ENCODE data around the gene RGCC.
"Not testable (repeated sequence)": the region's sequence is repeated elsewhere in the genome, so short reads cannot be mapped to it uniquely, and the experiment has no call there.

Gene RGCC

GRCh38 chr13:41490371-41491015 lies 33.1 kb downstream of the RGCC start:
- no peak for DNase-seq (ENCODE audit: low spot score)

DNA sequence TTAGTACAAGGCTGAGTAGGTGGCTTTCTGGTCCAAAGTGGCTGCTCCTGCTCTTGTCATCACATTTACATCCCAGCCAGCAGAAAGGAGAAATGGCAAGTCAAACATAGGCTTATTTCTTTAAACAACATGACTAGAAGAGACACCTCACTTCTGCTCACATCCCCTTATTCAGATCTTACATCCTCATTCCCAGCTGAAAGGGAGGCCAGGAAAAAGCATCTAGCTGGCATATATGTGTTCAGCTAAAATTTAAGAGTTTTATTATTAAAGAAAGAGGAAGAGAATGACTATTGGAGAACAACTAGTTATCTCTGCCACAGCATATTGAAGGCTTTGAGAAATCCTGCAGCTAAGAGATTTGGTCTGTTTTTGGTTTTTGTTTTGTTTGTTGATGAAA lies 34.1 kb downstream of the RGCC start:
- DNase-seq (ENCODE audit: low spot score), result no peak

DNA sequence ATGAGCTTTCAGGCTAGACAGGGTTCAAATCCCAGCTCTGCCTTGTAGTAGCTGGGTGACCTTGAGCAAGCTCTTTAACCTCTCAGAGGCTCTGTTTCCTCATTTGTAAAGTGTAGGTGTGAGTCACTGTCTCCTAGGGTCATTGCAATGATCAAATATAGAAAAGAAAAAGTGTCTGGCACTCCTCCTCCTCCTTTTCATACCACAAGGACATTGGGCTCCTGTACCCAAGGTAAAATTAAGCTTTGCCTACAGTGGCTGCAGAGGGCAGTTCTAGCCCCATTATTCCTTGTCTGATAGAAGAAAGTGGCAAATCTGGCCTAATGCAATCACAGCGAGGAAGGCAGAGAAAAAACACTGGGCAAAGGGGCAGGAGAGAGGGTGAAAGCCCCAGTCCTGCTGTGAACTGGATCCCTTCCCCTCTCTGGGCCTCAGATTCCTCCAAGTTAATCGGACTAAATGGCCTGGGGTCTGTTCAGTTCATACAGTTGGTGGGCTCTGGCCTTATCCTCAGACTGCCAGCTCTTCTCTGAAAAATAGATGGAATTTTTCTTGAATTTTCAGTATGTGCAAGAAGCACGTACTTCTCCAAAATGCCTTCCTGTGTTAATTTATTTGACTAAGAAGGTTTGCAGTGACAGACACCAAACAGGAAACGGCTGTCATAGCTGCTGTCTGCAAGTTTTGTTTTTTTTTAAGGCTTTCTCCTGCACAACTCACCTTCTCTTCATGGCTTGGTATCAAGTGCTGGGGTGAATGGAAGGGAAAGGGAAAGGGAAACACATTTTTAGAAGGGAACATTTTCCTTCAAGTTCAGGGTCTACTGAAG lies 35.3 kb downstream of the RGCC start:
- DNase-seq (ENCODE audit: low spot score), result no peak

GRCh38 chr13:41494202-41494601 lies 36.9 kb downstream of the RGCC start:
- no peak for DNase-seq (ENCODE audit: low spot score)

GRCh38 chr13:41495044-41495443 lies 37.7 kb downstream of the RGCC start:
- DNase-seq (ENCODE audit: low spot score), result no peak

DNA sequence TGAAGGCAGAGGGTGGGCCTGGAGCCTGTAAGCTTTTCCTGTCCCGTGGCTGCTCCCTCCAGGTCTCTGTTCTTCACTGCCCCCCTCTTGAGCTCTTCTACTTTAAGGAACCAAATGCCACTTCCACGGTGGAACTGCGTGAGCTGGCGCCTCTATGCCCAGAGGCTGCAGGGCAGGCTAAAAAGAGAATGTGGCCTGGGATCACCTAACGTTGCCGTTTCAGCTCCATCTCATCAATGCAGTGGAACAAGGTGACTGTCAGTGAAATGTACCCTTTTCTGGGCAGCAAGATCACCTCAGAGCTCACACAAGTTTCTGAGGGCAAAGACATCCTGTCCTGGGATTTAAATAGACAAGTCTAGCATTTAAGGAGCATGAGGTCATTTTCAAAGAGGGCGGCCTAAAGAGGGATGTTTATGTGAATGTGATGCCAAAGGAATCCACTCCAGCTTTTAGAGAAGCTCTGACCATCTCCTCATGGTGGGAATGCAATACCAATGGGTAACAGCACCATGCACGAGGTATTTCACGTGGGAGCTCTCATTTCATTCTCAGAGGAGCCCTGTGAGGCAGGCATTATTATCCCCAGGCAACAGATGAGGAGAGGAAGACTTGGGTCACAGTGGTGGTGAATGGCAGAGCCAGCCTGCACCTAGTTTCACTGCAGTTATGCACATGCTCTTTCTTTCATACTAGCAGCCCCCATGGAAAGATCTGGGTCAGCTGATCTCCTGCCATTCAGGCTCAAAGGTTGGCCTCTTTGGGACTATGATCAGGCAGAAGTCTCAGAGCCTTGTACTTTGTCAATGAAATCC lies 39.3 kb downstream of the RGCC start:
- DNase-seq (ENCODE audit: low spot score), result no peak

GRCh38 chr13:41497436-41497835 lies 40.1 kb downstream of the RGCC start:
- no peak for DNase-seq (ENCODE audit: low spot score)

DNA sequence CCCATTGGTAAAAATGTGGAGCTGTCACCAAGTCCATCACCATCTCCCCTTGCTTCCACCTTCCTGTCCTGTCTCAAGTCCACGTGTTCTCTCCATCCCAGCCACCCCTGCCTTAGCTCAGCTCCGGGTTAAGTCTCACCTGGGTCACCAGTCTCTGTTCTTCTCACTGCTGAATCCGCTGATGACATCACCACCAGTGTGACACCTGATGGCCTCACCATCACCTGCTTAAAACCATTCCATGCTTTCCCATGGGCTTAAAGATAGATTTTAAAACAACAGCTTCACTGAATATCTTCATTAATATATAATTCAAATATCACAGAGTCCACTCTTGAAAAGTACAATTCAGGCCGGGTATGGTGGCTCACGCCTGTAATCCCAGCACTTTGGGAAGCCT lies 42.1 kb downstream of the RGCC start:
- no peak for DNase-seq (ENCODE audit: low spot score)

DNA sequence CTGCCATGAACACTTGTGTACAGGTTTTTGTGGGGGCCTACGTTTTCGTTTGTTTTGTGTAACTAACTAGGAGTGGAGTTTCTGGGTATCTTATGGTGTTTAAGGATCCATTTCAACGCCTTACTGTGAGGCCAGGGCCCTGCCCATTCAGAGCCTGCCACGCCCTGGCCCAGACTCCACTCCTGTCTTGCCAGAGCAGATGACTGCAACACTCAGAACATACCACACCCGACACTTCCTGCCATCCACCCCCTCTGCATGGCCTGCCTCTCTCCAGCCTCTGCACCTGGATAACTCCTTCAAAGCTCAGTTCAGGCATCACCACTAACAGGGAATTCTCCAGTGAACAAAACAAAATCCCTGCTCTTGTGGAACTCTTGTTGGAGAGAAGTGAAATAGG lies 43.2 kb downstream of the RGCC start:
- DNase-seq (ENCODE audit: low spot score), result no peak

DNA sequence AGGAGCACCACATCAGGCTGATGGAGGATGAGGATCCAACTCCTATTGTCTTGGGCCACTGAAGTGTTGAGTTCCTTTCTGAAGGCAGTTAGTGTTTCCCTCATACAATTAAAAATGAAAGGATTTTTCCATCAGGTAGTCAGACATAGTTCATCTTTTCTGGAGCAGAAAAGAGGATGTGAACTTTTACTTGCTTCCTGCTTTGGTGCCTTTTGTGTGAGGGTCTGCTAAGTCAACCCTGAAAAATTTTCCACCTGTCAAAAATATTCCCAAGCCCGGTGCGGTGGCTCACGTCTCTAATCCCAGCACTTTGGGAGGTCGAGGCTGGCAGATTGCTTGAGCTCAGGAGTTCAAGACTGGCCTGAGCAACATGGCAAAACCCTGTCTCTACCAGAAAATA lies 43.9 kb downstream of the RGCC start:
- DNase-seq (ENCODE audit: low spot score), result no peak

GRCh38 chr13:41502031-41502430 lies 44.7 kb downstream of the RGCC start:
- no peak for DNase-seq (ENCODE audit: low spot score)

DNA sequence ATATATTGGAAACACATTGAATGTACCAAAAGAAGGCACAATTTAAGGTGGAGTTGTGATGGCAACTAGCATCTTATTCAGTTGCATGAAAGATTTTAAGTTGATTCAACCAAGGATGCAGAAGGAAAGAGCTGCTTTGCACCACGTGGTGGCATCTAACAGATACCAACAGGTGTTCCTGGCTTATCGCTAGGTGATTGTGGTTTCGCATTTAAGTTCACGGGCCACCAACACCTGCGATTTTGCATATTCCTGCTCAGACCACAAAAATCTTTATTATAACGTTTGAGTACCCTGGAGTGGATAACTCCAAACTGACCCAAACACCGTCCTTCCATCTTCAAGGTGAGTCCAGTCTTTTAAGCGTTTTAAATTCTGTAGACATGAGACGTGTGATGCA lies 45.3 kb downstream of the RGCC start:
- no peak for DNase-seq (ENCODE audit: low spot score)

DNA sequence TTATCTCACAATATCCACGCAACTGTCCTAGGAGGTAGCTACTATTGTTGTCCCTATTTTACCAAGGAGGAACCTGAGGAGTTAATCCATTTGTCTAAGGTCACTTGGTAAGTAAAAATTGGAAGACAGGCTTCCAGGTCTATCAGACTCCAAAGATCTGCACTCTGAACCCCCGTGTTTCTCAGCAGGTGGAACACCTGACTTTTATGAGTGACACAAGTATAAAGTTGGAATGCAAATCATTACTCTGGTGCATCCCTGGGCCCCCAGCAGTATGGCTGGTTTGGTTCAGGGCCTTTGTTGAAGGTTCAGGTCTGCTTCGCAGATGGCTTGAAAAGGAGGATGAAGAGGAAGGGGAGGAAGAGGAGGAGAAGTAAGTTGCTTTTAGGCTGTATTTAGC lies 46.0 kb downstream of the RGCC start:
- DNase-seq (ENCODE audit: low spot score), result no peak

DNA sequence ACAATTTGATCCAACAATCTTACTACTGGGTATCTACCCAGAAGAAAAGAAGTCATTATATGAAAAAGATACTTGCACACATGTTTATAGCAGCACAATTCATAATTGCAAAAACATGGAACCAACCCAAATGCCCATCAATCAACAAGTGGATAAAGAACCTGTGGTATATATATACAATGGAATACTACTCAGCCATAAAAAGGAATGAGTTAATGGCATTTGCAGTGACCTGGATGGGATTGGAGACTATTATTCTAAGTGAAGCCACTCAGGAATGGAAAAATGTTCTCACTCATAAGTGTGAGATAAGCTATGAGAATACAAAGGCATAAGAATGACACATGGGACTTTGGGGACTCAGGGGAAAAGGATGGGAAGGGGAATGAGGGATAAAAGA lies 47.3 kb downstream of the RGCC start:
- not testable (repeated sequence) for DNase-seq (ENCODE audit: low spot score)

- DNase-seq (ENCODE audit: low spot score), result no peak
These were observed 48.0 kb downstream of the RGCC start for GRCh38 chr13:41505209-41505835.

DNA sequence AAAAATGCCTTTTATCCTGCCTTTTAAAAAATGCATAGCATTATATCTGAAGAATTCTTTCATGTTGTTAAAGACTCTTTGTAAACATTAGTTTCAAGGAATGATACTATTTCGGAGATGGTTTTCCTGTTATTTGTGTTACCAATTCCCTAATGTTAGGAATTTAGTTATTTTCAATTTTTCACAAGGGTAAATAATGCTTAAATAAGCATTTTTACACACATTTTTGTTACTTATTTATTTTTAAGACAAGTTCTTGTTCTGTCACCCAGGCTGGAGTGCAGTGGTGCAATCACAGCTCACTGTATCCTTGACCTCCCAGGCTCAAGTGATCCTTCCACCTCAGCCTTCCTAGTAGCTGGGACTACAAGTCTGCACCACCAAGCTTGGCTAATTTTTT lies 49.0 kb downstream of the RGCC start:
- no peak for DNase-seq (ENCODE audit: low spot score)

DNA sequence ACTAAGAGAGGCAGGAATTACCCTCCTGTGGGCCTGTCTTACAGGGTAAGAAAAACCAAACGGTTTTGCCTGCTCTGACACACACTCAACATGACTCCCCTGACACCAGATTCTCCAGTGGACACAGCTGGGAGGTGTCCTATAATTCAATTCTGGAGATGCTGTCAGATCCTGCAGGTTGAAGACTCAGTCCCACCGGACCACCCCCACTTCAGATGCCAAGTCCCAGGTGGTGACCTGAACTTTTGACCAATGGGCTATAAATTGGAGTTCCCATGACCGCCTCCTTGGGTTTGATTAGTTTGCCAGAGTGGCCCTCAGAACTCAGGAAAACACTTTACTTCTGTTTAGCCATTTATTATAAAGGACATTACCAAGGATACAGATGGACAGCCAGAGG lies 52.6 kb downstream of the RGCC start:
- DNase-seq (ENCODE audit: low spot score), result no peak

DNA sequence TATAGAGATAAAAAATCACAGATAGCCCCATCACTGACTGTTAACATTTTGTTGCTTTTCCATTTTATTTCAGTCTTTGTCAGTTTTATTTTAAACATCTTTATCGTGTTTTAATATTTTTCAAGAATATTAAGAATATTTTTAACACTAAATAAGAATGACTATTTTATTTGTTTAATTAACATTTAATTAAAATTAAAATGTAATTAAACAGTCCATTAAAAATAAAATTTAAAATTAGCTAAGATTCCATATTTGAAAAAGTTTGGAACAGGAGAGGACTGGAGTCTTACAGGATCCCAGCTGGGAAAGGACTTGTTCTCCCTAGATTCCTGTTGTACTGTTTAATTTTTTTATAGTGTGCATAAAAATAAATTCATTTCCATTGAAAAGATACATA lies 54.5 kb downstream of the RGCC start:
- DNase-seq (ENCODE audit: low spot score), result no peak

DNA sequence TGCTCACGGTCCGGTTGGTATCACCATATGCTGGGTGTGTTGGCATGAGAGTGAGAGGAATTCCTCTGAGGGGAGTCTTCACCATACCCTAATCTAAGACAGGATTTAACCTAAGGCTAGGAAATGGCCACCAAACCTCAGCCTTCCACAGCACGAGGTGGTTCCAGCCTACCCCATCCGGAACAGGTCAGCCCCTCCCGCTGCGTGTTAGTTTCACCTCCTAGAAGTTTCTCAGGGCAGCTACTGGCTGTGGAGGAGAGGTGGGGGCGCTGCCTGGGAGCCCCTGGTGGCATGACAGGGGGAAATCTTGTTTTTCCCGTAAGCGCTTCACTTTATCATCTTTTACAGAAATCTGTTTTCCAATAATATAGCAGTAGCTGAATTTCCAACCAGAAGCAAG lies 55.1 kb downstream of the RGCC start:
- DNase-seq (ENCODE audit: low spot score), result no peak

DNA sequence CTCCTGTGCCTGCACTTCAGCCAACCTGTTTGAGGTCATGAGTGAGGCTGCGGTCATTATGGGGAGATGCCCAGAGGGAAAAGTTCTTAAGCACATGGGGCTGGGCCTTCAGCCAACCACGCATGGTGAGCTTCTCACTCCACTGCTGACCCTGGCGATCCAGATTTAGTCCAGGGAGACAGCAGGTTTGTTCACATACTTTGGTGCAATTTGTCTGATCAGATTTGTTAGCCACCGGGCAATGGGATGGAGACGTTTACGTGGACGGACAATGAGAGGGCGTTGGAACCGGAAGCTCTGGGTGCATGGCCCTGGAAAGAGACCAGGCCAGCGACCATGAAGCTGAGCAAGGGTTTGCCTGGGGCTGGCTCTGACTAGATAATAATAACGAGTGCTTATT lies 56.2 kb downstream of the RGCC start:
- no peak for DNase-seq (ENCODE audit: low spot score)

GRCh38 chr13:41514853-41515395 lies 57.6 kb downstream of the RGCC start:
- no peak for DNase-seq (ENCODE audit: low spot score)

- DNase-seq (ENCODE audit: low spot score), result no peak
These were observed 58.3 kb downstream of the RGCC start for GRCh38 chr13:41515491-41516139.

All from Ammon's horn (tissue), 1 donor.